ENCODE measurements around the gene PTCRA. TPM values are rescaled to one million over a fixed set of nuclear protein-coding genes. Genes with fewer than 3 reads are reported as not detected.

The PTCRA gene
- total and polyA plus RNA-seq, 2 of the 4 experiments (the other 2 are of a cell fraction) = not detected

DNA sequence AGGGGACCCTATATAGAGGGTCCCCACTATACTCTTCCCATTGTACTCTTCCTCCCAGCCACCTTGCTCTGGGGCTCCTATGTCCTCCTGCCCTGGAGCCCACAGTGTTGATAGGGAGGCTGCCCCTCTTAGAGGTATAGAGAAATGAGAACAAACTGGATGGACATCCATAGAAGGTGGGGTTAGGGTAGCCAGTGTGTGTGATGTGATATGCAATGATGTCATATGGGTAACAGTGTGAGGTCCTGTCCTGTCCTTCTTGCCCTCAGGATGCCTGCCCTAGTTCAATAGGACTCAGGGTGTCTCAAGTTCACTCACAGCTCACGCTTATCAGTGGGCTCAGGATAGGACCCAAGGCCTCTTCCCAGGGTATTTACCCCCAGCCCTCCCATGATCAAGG lies 435 bp downstream of the PTCRA start:
- H2BK15ac ChIP-seq (ENCODE audit: low read depth, low read length) = no peak overlapping the region
- no peak overlapping the region for H2BK5ac ChIP-seq (ENCODE audit: low read depth, low read length, poor library complexity, severe bottlenecking)
- peaks cover 2% of the 10 kb centered on the region; the same call in 1 of the 2 replicates for H3K4me1 ChIP-seq (ENCODE audit: control insufficient read depth, insufficient read depth, low read length)
- H3K23ac ChIP-seq (ENCODE audit: low read depth, low read length) = no peak overlapping the region
- intact Hi-C loops (cut with micrococcal nuclease) (no loop called here), dilution Hi-C loops (cut with HindIII; ENCODE audit: low sequenced_read_pairs, unreplicated experiment) (no loop called here), in situ Hi-C loops (cut with MboI; ENCODE audit: low sequenced_read_pairs) (no loop called here)
- DNase-seq = no peak
- WGBS, 2 experiments (ENCODE audit: extremely low coverage in 2 of 2, insufficient read length in 1 of 2) = no CpG with 5 or more reads among the region's 1 CpG
- H3K4me3 ChIP-seq (ENCODE audit: insufficient read depth, low read depth, low read length) = no peak overlapping the region
- no peaks in the 10 kb centered on the region for H3K9me3 ChIP-seq (ENCODE audit: control insufficient read depth, insufficient read depth, low read length)
- H3K4ac ChIP-seq (ENCODE audit: low read depth, low read length) = no peak overlapping the region
- H2AK5ac ChIP-seq (ENCODE audit: low read depth, low read length) = no peak overlapping the region
- no peak overlapping the region for H2BK20ac ChIP-seq (ENCODE audit: low read depth, low read length)
- no peak overlapping the region for H2AK9ac ChIP-seq (replicated peaks; ENCODE audit: low read depth, low read length, poor library complexity)
- H2BK120ac ChIP-seq (ENCODE audit: low read depth, low read length) = no peak overlapping the region
- H3K9ac ChIP-seq (ENCODE audit: low read depth, low read length) = no peak overlapping the region
- no peak overlapping the region for H3K14ac ChIP-seq (replicated peaks; ENCODE audit: low read depth, low read length)
- no peak overlapping the region for H3K4me2 ChIP-seq (ENCODE audit: low read depth, low read length)
- no peaks in the 10 kb centered on the region for H4K20me1 ChIP-seq (ENCODE audit: insufficient read depth, low read length)
- no peak overlapping the region for H3K18ac ChIP-seq (ENCODE audit: low read depth, low read length)
- TF ChIP-seq MXI1 (IDR thresholded peaks at IDR 0.05; ENCODE audit: borderline replicate concordance, low read depth, low read length) (no peak), BHLHE40 (IDR thresholded peaks at IDR 0.05; ENCODE audit: low read depth, low read length) (no peak), MAZ (IDR thresholded peaks at IDR 0.05; ENCODE audit: borderline replicate concordance, low read depth, low read length) (no peak), CEBPB (IDR thresholded peaks at IDR 0.05; ENCODE audit: low read depth, low read length) (no peak), RAD21 (IDR thresholded peaks at IDR 0.05; ENCODE audit: low read length) (no peak), FOS (IDR thresholded peaks at IDR 0.05; ENCODE audit: low read depth, low read length) (no peak), MAFK (IDR thresholded peaks at IDR 0.05; ENCODE audit: low read depth, low read length) (no peak), NFE2L2 (IDR thresholded peaks at IDR 0.05; ENCODE audit: low read depth, low read length) (no peak), RCOR1 (IDR thresholded peaks at IDR 0.05; ENCODE audit: insufficient replicate concordance, low read length) (no peak), POLR2A (IDR thresholded peaks at IDR 0.05; ENCODE audit: low read depth, low read length) (no peak), SMC3 (IDR thresholded peaks at IDR 0.05; ENCODE audit: low read depth, low read length) (no peak)
- TF ChIP-seq, protein P1, sequence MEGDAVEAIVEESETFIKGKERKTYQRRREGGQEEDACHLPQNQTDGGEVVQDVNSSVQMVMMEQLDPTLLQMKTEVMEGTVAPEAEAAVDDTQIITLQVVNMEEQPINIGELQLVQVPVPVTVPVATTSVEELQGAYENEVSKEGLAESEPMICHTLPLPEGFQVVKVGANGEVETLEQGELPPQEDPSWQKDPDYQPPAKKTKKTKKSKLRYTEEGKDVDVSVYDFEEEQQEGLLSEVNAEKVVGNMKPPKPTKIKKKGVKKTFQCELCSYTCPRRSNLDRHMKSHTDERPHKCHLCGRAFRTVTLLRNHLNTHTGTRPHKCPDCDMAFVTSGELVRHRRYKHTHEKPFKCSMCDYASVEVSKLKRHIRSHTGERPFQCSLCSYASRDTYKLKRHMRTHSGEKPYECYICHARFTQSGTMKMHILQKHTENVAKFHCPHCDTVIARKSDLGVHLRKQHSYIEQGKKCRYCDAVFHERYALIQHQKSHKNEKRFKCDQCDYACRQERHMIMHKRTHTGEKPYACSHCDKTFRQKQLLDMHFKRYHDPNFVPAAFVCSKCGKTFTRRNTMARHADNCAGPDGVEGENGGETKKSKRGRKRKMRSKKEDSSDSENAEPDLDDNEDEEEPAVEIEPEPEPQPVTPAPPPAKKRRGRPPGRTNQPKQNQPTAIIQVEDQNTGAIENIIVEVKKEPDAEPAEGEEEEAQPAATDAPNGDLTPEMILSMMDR (conservative IDR thresholded peaks at IDR 0.05; ENCODE audit: low read depth, low read length) = no peak
- TF ChIP-seq, protein P2, sequence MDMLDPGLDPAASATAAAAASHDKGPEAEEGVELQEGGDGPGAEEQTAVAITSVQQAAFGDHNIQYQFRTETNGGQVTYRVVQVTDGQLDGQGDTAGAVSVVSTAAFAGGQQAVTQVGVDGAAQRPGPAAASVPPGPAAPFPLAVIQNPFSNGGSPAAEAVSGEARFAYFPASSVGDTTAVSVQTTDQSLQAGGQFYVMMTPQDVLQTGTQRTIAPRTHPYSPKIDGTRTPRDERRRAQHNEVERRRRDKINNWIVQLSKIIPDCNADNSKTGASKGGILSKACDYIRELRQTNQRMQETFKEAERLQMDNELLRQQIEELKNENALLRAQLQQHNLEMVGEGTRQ (IDR thresholded peaks at IDR 0.05; ENCODE audit: low read depth, low read length) = no peak
- no peak overlapping the region for H3K56ac ChIP-seq (ENCODE audit: extremely low read depth, insufficient read depth, low read length)
- ChIA-PET POLR2A (ENCODE audit: unreplicated experiment) (interaction anchor here (0.6 kb wide), 1 partner anchor 34 kb away, joined by 9 read pairs; no protein-coding TSS in a partner anchor), CTCF (no interaction called here)
- ATAC-seq (ENCODE audit: low read depth) = no peak
- no peak overlapping the region for H2AFZ ChIP-seq (replicated peaks; ENCODE audit: low read length, poor library complexity)
- no peak overlapping the region for H3K27ac ChIP-seq (ENCODE audit: insufficient read depth, low read length)
- H3K36me3 ChIP-seq (ENCODE audit: control insufficient read depth, insufficient read depth, low read length) = no peaks in the 10 kb centered on the region
- peaks cover 1% of the 10 kb centered on the region for H3K27me3 ChIP-seq (ENCODE audit: control insufficient read depth, insufficient read depth, low read length)
- no peak overlapping the region for H4K5ac ChIP-seq (ENCODE audit: low read depth, low read length)
- H3K79me1 ChIP-seq (ENCODE audit: low read depth in 1 of 2, low read length in 2 of 2) = no peaks in the 10 kb centered on the region
- no peaks in the 10 kb centered on the region for H3K9me1 ChIP-seq (ENCODE audit: insufficient read depth, low read length)
- BruUV-seq (replicated peaks) = no TSS peak
- no peak overlapping the region for H4K91ac ChIP-seq (ENCODE audit: insufficient read depth, low read depth, low read length)
- H4K8ac ChIP-seq (ENCODE audit: low read depth in 2 of 2, low read length in 2 of 2) = no peak overlapping the region
